ENCODE measurements around the gene POGK.

DNA sequence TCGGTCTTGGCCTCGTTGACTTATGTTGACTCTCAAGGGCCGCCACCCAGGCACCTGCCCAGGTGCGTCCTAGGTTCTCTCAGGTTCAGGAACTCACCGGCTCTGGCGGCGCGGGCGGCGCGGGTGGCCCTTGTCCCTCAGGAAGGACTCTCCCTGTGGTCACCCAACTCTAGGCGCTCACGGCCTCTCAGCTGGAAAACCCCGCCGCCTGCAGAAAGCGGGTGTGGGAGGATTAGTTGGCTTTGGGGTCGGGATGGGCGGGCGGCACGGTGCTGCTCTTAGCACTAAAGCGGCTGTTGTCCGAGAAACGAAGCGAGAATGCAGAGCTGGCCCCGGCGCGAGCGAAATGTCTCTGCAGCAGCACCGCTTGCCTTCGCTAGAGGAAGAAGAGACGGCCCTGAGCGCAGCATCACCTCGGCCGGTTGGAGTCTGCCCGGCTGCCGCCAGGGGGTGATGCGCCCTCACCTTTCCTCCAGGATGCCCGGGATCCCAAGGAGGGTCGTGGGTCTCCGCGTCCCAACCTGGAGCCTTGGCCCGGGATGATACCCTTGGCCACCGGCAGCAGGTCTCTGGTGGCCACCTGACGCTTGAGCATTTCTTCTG lies 44.9 kb downstream of the POGK start:
- TF ChIP-seq, protein P1, sequence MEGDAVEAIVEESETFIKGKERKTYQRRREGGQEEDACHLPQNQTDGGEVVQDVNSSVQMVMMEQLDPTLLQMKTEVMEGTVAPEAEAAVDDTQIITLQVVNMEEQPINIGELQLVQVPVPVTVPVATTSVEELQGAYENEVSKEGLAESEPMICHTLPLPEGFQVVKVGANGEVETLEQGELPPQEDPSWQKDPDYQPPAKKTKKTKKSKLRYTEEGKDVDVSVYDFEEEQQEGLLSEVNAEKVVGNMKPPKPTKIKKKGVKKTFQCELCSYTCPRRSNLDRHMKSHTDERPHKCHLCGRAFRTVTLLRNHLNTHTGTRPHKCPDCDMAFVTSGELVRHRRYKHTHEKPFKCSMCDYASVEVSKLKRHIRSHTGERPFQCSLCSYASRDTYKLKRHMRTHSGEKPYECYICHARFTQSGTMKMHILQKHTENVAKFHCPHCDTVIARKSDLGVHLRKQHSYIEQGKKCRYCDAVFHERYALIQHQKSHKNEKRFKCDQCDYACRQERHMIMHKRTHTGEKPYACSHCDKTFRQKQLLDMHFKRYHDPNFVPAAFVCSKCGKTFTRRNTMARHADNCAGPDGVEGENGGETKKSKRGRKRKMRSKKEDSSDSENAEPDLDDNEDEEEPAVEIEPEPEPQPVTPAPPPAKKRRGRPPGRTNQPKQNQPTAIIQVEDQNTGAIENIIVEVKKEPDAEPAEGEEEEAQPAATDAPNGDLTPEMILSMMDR (IDR thresholded peaks at IDR 0.05; ENCODE audit: borderline replicate concordance, extremely low read depth, low read length, poor library complexity, severe bottlenecking) = no peak
- TF ChIP-seq EZH2 (IDR thresholded peaks at IDR 0.05; ENCODE audit: borderline replicate concordance, low read depth, low read length, severe bottlenecking) = no peak

Data from DND-41 (cell line).